ENCODE measurements around the gene ADGRF1. TPM values are rescaled to one million over a fixed set of nuclear protein-coding genes. Genes with fewer than 3 reads are reported as not detected.

ADGRF1 gene
- total RNA-seq, 2 donors from 2014 or later = 5.6 to 11.5 TPM

- intact Hi-C loops (cut with DNase I) = no loop called here
- Histone ChIP-seq H3K27me3 (replicated peaks; ENCODE audit: insufficient read depth) (no peaks in the 10 kb centered on the region), H3K27ac (no peak overlapping the region), H3K36me3 (no peaks in the 10 kb centered on the region), H3K4me3 (no peak overlapping the region), H3K4me1 (replicated peaks) (no peaks in the 10 kb centered on the region), H3K9me3 (no peaks in the 10 kb centered on the region)
- TF ChIP-seq POLR2A (IDR thresholded peaks at IDR 0.05) = no peak
- TF ChIP-seq CTCF (IDR thresholded peaks at IDR 0.05) = no peak
- no peak for TF ChIP-seq POLR2AphosphoS5 (IDR thresholded peaks at IDR 0.05)
- 96% methylated on average over 3 of the region's 3 CpGs for WGBS
- DNase-seq (ENCODE audit: low spot score) = no peak
Observed at GRCh38 chr6:47008397-47008763, 33.8 kb downstream of the ADGRF1 start.

- H3K27ac ChIP-seq = no peak overlapping the region
- 78% methylated on average over 3 of the region's 3 CpGs for WGBS
- intact Hi-C loops (cut with DNase I) = no loop called here
Observed at GRCh38 chr6:47007657-47008396, 34.3 kb downstream of the ADGRF1 start.

GRCh38 chr6:47005486-47005885, 36.6 kb downstream of the ADGRF1 start:
- intact Hi-C loops (cut with DNase I) = no loop called here
- no peaks in the 10 kb centered on the region for H3K4me1 ChIP-seq (replicated peaks)
- H3K4me3 ChIP-seq = no peak overlapping the region
- no peak overlapping the region for H3K27ac ChIP-seq
- no peak for DNase-seq (ENCODE audit: low spot score)
- H3K9me3 ChIP-seq = no peaks in the 10 kb centered on the region
- no peaks in the 10 kb centered on the region for H3K27me3 ChIP-seq (replicated peaks; ENCODE audit: insufficient read depth)
- 93% methylated on average over 1 of the region's 1 CpG for WGBS
- H3K36me3 ChIP-seq = no peaks in the 10 kb centered on the region
- TF ChIP-seq POLR2A (IDR thresholded peaks at IDR 0.05) (no peak), POLR2AphosphoS5 (IDR thresholded peaks at IDR 0.05) (no peak), CTCF (IDR thresholded peaks at IDR 0.05) (no peak)

More at GRCh38 chr6:47007657-47008396, 34.3 kb downstream of the ADGRF1 start:
- Histone ChIP-seq H3K4me1 (replicated peaks) (no peaks in the 10 kb centered on the region), H3K36me3 (no peaks in the 10 kb centered on the region), H3K27me3 (replicated peaks; ENCODE audit: insufficient read depth) (no peaks in the 10 kb centered on the region), H3K4me3 (no peak overlapping the region), H3K9me3 (no peaks in the 10 kb centered on the region)
- DNase-seq (ENCODE audit: low spot score) = no peak
- TF ChIP-seq CTCF (IDR thresholded peaks at IDR 0.05) (no peak), POLR2AphosphoS5 (IDR thresholded peaks at IDR 0.05) (no peak), POLR2A (IDR thresholded peaks at IDR 0.05) (no peak)

GRCh38 chr6:47004463-47004862, 37.7 kb downstream of the ADGRF1 start:
- H3K36me3 ChIP-seq = no peaks in the 10 kb centered on the region
- intact Hi-C loops (cut with DNase I) = no loop called here
- no peak overlapping the region for H3K4me3 ChIP-seq
- TF ChIP-seq POLR2AphosphoS5 (IDR thresholded peaks at IDR 0.05) = no peak
- TF ChIP-seq CTCF (IDR thresholded peaks at IDR 0.05) = no peak
- TF ChIP-seq POLR2A (IDR thresholded peaks at IDR 0.05) = no peak
- H3K27ac ChIP-seq = no peak overlapping the region
- DNase-seq (ENCODE audit: low spot score) = no peak
- H3K27me3 ChIP-seq (replicated peaks; ENCODE audit: insufficient read depth) = no peaks in the 10 kb centered on the region
- no peaks in the 10 kb centered on the region for H3K9me3 ChIP-seq
- 82% methylated on average over 3 of the region's 3 CpGs for WGBS
- H3K4me1 ChIP-seq (replicated peaks) = no peaks in the 10 kb centered on the region

GRCh38 chr6:47000842-47001241, 41.3 kb downstream of the ADGRF1 start:
- TF ChIP-seq CTCF (IDR thresholded peaks at IDR 0.05) (no peak), POLR2A (IDR thresholded peaks at IDR 0.05) (no peak), POLR2AphosphoS5 (IDR thresholded peaks at IDR 0.05) (no peak)
- H3K27ac ChIP-seq = no peak overlapping the region
- DNase-seq (ENCODE audit: low spot score) = no peak
- intact Hi-C loops (cut with DNase I) = no loop called here
- no peak overlapping the region for H3K4me3 ChIP-seq
- no peaks in the 10 kb centered on the region for H3K36me3 ChIP-seq
- no peaks in the 10 kb centered on the region for H3K9me3 ChIP-seq
- WGBS = 84% methylated on average over 4 of the region's 4 CpGs
- H3K4me1 ChIP-seq (replicated peaks) = no peaks in the 10 kb centered on the region
- no peaks in the 10 kb centered on the region for H3K27me3 ChIP-seq (replicated peaks; ENCODE audit: insufficient read depth)

Measured in prostate gland (tissue), 2 donors.